ENCODE results near the gene SENP2.

DNA sequence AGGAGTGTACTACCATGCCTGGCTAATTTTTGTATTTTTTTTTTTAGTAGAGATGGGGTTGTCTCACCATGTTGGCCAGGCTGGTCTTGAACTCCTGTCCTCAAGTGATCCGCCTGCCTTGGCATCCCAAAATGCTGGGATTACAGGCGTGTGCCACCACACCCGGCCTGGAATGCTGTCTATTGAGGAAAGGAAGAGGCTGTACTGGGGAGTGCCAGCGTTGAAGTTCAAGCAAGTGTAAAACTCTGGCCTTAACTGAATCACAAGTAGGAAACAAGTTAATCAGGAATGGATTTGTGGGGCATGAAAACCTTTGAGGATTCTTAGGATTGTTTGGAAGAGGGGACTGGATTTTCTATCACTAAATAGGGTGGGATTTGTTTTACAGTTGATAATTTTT, 1.4 kb upstream of the SENP2 start:
- TF ChIP-seq EZH2 (IDR thresholded peaks at IDR 0.05) (no peak), CTCF (IDR thresholded peaks at IDR 0.05 in 2 of 3, conservative IDR thresholded peaks at IDR 0.05 in 1 of 3; ENCODE audit: borderline replicate concordance in 1 of 3, insufficient read depth in 1 of 3, low read depth in 2 of 3, low read length in 2 of 3) (no peak), POLR2AphosphoS5 (IDR thresholded peaks at IDR 0.05; ENCODE audit: low read depth, low read length) (no peak)
